ENCODE measurements around the gene HLTF.

The HLTF gene, protein sequence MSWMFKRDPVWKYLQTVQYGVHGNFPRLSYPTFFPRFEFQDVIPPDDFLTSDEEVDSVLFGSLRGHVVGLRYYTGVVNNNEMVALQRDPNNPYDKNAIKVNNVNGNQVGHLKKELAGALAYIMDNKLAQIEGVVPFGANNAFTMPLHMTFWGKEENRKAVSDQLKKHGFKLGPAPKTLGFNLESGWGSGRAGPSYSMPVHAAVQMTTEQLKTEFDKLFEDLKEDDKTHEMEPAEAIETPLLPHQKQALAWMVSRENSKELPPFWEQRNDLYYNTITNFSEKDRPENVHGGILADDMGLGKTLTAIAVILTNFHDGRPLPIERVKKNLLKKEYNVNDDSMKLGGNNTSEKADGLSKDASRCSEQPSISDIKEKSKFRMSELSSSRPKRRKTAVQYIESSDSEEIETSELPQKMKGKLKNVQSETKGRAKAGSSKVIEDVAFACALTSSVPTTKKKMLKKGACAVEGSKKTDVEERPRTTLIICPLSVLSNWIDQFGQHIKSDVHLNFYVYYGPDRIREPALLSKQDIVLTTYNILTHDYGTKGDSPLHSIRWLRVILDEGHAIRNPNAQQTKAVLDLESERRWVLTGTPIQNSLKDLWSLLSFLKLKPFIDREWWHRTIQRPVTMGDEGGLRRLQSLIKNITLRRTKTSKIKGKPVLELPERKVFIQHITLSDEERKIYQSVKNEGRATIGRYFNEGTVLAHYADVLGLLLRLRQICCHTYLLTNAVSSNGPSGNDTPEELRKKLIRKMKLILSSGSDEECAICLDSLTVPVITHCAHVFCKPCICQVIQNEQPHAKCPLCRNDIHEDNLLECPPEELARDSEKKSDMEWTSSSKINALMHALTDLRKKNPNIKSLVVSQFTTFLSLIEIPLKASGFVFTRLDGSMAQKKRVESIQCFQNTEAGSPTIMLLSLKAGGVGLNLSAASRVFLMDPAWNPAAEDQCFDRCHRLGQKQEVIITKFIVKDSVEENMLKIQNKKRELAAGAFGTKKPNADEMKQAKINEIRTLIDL

DNA sequence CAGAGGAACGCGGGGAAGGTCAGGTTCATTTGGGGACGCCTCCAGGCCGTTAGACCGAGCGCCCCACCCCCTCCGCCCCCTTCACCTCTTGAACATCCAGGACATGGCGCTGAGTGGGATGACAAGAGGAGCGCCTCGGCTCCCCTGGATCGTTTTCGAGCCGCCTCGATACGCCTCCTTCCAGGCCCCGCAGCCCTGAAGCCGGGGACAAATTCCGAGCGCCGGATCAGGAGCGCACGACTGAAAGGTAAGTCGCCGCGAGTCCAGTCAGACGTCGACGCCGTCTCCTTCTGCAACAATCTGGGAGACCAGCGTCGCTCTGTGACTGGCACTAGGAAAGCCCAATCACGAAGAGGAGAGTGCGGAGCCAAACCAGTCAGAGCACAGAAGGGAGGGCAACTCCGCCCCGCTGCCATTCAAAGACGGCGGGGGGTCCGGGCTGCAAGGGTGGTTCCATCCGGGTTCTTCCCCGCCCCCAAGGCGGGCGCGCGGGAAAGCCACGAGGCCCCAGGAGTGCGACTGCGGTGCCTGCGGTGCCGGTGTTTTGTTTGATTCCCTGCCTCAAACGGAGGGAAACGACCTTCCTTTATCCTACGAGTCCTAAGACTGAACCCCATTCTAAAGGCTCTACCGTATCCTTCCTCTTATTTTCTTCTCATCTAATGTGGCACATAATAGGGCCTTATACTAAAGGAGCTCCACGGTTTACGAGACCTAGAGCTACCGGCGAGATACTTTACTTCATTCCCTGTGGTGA is at the start of gene HLTF:
HLTF (minus strand) TSS at position 302 of the 757 bp plus-strand sequence; CDS start at position 105, 197 bp downstream.
- DNase-seq (ENCODE audit: low read depth) = peak; percentile 99
- no peak for TF ChIP-seq CTCF (IDR thresholded peaks at IDR 0.05; ENCODE audit: insufficient read depth, low read depth, low read length, missing control alignments)
- peak within 1 kb of the TSS; percentile 73 for H3K4me3 ChIP-seq (ENCODE audit: low read depth, low read length)

- no peak for DNase-seq (ENCODE audit: low read depth)
- H3K4me3 ChIP-seq (ENCODE audit: low read depth, low read length) = no peak overlapping the region
- TF ChIP-seq CTCF (IDR thresholded peaks at IDR 0.05; ENCODE audit: insufficient read depth, low read depth, low read length, missing control alignments) = no peak
These were observed 48.2 kb upstream of the HLTF start for GRCh38 chr3:149134575-149134974.

- peak; percentile 19 for DNase-seq (ENCODE audit: low read depth)
- no peak for TF ChIP-seq CTCF (IDR thresholded peaks at IDR 0.05; ENCODE audit: insufficient read depth, low read depth, low read length, missing control alignments)
- no peak overlapping the region for H3K4me3 ChIP-seq (ENCODE audit: low read depth, low read length)
These were observed 45.3 kb upstream of the HLTF start for GRCh38 chr3:149131589-149131988.

- peak within 1 kb of the TSS; percentile 91 for H3K4me3 ChIP-seq (ENCODE audit: low read depth, low read length)
- peak; percentile 93 for DNase-seq (ENCODE audit: low read depth)
- TF ChIP-seq CTCF (IDR thresholded peaks at IDR 0.05; ENCODE audit: insufficient read depth, low read depth, low read length, missing control alignments) = no peak
These were observed 43.2 kb upstream of the HLTF start, which contains the start of gene HPS3 for GRCh38 chr3:149129326-149130205. Gene HPS3, plus strand, starts transcription at chr3:149129638. Its CDS starts 86 bp downstream, at chr3:149129724.

GRCh38 chr3:149128821-149129220 is 42.5 kb upstream of the HLTF start:
- no peak for DNase-seq (ENCODE audit: low read depth)
- H3K4me3 ChIP-seq (ENCODE audit: low read depth, low read length) = peak overlapping the region; percentile 91
- TF ChIP-seq CTCF (IDR thresholded peaks at IDR 0.05; ENCODE audit: insufficient read depth, low read depth, low read length, missing control alignments) = no peak

All from GM12865 (cell line).